Urothelium cell line (cell line): ENCODE measurements around the gene TTC12.
A peak's percentile ranks its signal among the peaks of the same experiment; 100 is the strongest.

Experiments used
- DNase-seq: peaks from one replicate; pipeline ENCODE4 v3.0.0; 2011; ENCODE audit warnings: low spot score, mixed read lengths
- FAIRE-seq: peaks from 2 replicates; lab custom pipeline; 2011; peaks lifted over from hg19 to GRCh38; lab: Jason Lieb, UNC

TTC12 gene, protein sequence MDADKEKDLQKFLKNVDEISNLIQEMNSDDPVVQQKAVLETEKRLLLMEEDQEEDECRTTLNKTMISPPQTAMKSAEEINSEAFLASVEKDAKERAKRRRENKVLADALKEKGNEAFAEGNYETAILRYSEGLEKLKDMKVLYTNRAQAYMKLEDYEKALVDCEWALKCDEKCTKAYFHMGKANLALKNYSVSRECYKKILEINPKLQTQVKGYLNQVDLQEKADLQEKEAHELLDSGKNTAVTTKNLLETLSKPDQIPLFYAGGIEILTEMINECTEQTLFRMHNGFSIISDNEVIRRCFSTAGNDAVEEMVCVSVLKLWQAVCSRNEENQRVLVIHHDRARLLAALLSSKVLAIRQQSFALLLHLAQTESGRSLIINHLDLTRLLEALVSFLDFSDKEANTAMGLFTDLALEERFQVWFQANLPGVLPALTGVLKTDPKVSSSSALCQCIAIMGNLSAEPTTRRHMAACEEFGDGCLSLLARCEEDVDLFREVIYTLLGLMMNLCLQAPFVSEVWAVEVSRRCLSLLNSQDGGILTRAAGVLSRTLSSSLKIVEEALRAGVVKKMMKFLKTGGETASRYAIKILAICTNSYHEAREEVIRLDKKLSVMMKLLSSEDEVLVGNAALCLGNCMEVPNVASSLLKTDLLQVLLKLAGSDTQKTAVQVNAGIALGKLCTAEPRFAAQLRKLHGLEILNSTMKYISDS

DNA sequence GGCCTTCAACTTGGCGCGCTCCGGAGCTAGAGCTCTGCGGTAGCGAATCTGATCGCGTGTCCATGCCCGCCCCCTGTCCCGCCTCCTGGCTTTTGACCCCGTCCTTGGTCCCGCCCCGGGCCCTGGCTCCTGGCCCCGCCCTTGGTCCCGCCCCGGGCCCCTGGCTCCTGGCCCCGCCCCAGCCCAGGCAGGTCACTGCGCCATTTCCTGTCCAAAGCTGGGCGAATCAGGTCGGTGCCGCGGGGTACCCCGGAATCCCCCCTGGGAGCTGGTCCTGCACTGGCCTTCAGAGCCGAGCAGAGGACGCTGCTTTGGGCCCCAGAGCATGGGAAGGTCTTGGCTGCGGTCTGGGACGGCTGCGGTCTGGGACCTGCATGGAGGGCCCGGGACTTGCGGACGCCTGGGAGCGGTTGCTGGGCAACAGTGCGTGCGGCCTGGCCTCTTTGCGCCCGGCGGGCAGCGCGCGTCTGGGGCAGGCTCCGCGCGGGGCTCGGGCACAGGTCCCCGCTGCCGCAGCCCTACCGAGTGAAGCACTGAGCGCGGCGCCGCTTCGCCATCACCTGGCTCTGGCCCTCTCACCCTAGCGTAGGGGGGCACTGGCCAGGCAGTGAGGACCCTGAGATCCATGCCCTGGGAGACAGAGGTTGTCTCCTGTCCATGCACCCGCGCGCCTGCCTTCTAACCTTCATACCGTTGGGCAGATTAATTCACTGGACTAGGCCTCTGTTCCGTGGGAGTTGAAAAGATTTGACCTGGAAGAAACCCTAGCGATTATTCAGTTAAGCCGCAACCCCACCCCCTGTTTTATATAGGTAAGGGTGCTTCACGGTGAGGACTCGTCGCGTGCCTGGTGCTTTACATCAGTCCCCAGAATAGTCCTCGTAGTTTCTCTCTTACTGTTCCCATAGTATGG lies at the start of gene TTC12:
TTC12 (plus strand) TSS at position 195 of the 913 bp plus-strand sequence. CDS start 1,675 bp downstream, outside the sequence.
- FAIRE-seq: peak; percentile 97
- peak; percentile 98 for DNase-seq

DNA sequence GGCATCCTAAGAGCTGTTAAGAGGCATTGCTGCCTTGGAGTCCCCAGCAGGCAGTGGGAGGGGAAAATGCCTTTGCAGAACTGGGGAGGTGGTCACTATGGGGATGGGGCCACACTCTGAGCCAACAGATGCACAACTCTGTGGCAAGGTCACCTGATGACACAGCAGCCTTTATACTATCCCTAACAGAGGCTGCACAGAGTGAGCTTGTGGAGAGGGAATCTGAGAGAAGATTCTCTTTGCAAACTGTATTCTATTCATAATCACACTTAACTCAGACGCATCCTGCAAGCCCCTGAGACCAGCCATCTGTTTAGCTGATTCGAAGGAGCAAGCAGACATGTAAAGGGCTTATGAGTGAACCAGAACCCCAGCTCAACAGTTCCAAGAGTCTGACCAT lies 49.0 kb upstream of the TTC12 start:
- DNase-seq (no peak), FAIRE-seq (no peak)

DNA sequence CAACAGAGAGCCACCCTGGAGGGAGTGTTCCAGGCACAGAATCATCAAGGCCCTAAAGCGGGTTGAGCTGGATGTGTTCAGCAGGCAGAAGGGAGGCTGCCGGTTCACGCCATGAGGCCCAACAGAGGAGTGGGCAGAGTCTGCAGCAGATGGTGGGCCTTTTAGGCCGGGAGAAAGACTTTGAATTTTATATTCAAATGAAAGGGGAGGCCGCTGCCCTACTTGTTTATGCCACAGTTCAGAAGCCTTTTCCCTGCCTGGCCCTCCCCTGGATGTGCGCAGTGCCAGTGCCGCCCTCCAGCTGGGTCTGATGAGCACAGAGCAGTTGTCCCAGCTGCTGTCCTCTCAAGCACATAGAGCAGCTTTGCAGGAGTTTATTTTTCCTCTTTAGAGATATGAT lies 46.9 kb upstream of the TTC12 start:
- FAIRE-seq (no peak), DNase-seq (no peak)

DNA sequence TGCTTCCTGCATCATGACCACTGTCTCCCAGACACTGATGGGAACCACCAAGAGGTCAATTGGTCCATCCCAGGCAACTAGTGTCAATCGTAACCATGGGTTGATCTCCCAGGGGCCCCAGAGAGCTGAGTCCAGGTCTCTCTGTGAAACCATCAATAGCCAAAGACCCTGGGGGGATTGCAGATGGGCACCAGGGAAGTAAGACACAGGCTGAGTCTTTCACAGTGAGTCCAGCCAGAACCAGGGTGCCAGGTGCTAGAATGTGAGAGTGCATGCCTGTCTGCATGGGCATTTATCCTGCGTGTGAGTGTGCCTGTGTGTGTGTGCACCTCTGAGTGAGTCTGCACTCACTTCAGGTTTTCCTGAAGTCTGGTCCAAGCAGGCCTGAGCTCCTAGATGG lies 45.3 kb upstream of the TTC12 start:
- DNase-seq: no peak
- peak; percentile 30 for FAIRE-seq

DNA sequence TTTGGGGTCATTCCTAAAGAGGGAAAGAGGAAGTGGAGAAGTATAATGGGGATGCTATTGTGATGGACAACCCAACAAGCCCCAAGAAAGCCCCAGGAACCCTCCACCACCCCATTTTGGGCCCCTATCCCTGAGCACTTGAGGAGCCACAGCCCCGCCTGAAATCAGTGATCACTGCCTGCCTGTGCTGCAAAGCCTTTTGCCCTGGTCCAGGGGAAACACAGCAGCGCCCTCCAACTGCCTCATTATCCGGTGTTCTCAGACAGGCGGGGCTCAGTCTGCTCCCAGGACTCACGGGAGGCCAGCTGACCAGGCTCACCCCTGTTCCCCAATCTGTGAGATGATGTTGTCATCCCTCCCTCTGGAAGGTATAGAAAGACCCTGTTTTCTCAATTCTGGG lies 44.7 kb upstream of the TTC12 start:
- DNase-seq (no peak), FAIRE-seq (no peak)

DNA sequence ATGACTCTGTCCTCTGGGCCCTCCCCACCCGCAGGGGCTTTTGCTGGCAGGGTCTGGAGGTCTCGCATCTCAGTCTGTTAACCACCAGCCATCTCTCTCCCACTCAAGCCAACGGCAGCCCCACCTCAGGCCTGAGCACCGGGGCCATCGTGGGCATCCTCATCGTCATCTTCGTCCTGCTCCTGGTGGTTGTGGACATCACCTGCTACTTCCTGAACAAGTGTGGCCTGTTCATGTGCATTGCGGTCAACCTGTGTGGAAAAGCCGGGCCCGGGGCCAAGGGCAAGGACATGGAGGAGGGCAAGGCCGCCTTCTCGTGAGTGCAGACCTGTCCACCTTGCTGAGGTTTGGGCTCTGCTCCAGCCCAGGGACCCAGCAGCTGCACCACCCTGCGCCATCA lies 44.3 kb upstream of the TTC12 start:
- no peak for DNase-seq
- FAIRE-seq: no peak

DNA sequence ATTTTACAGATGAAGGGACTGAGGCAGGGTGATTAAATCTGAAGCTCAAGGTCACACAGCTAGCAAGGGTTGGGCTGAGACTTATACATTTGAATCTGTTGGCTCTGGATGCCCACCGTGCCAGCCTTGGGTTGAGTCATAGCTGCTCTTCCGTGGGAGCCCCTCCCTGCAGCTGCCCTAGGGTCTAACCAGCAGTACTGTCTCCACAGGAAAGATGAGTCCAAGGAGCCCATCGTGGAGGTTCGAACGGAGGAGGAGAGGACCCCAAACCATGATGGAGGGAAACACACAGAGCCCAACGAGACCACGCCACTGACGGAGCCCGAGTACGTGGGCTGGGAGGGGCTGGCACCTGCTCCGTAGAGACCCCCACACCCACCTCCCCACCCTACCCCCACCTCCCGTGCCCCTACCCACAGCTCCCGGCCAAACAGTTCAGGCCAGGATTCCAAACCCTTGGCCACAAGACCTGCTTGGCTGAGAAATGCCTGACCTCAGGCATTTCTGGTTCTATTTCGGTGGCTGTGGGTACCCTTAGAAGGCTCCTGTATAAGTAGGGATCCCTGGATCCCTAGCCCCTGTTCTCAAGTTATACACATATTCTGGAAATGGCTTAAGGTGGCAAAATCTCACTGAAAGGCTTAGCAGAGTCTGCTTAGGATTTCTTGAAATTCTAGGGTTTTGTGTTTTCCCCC lies 42.7 kb upstream of the TTC12 start:
- DNase-seq: no peak
- no peak for FAIRE-seq

DNA sequence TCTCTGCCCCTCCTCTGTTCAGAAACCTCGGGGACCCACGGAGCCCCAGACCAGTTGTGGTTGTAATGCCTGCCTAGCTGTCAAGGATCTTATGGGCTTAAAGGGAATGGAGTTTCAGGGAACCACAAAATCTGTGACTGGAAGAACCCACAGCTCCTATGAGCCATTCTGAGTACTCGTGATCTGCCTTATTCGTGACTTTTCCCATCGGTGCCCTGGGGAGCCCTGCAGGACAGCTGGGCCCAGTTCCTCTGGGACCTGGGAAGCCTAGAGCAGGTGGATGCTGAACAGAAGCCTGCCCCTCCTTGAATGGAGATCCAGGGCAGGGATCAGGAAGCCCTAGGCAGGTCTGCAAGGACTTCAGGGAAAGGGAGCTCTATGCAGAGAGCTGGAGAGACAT lies 42.1 kb upstream of the TTC12 start:
- no peak for FAIRE-seq

DNA sequence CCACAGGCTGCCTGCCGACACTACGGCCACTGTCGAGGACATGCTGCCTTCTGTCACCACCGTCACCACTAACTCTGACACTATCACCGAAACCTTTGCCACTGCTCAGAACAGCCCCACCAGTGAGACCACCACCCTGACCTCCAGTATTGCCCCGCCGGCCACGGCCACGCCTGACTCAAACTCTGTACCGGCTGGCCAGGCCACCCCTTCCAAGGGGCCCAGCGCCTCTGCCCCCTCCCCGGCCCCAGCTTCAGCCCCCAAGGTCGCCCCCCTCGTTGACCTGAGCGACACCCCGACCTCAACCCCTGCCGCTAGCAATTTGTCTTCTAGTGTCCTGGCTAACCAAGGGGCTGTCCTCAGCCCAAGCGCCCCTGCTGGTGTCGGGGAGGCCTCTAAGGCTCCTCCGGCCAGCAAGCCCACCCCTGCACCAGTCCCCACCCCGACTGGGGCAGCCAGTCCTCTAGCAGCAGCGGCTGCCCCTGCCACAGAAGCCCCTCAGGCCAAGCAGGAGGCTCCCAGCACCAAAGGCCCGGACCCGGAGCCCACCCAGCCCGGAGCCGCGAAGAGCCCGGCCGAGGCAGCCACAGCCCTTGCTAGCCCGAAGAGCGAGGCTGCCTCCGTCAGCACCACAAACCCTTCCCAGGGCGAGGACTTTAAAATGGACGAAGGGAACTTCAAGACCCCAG lies 41.3 kb upstream of the TTC12 start:
- FAIRE-seq: no peak
- no peak for DNase-seq

More for the DNA sequence above, 42.1 kb upstream of the TTC12 start:
- DNase-seq: no peak

DNA sequence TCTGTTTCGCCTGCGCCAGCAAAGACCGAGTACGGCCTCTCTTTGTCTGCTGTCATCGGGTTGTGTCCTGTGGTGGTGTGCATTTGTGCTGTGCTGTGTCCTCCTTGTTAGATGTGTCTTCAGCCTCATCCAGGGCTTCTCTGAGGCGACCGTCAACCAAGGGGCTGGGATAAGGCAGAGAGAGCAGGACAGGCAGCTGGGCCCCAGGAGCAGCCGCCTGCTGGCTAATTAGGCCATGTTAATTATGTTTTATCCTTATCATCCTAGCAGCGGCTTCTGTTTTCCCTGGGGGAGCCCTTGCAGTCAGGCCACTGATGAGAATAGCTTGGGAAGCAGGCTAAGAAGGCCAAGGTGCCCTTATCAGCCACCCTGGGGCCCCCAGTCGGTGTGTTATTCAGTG lies 40.7 kb upstream of the TTC12 start:
- no peak for DNase-seq
- no peak for FAIRE-seq

DNA sequence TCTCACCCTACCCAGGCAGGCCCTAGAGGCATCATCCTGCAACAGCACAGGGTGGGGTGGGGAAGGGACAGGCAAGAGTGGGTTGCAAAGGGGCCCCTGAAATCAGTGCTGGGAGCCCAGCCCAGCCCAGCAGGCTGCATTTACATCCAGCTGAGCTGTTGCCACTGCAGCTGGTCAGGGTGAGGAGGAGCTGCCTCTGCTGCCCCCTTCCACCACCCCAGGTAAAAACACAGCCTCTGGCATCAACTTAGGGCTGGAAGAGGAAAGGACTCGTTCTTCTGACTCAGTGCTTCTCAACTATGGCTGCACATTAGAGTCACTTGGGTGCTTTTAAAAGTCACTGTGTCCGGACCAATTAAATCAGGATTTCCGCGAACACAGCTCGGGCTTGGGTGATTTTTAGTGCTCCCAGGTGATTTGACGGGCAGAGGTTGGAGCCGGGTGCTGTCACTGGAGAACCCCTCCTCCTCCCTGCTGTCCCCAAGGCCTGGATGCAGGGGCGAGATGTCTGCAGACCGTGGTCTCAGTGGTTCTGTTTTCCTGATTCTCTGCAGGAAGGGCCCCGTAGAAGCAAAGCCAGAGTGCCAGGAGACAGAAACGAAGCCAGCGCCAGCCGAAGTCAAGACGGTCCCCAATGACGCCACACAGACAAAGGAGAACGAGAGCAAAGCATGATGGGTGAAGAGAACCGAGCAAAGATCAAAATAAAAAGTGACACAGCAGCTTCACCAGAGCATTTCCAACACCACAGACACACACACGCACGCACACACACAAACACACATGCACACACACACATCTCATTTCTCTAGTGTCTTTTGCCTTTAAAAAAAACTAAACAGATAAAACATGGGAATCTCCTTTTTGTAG lies 39.4 kb upstream of the TTC12 start:
- DNase-seq (peak; percentile 32), FAIRE-seq (no peak)

DNA sequence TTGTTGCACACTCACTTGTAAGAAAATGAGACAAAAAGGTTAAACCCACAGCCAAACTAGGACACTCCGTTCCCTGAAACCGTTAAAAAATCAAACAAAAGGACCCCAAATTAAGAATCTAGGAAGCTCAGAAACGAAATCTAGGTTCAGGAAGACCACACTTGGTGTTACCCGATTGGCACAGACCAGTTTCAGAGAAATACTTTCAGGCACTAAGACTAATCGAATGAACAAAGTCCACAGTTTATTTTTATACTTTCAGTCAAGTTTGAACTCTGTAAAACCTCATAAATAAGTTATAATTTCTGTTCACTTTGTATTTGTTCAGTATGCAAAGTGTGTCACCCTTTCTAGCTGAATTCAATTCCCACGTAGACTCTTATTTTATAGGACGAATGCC lies 38.8 kb upstream of the TTC12 start:
- DNase-seq (no peak), FAIRE-seq (no peak)

DNA sequence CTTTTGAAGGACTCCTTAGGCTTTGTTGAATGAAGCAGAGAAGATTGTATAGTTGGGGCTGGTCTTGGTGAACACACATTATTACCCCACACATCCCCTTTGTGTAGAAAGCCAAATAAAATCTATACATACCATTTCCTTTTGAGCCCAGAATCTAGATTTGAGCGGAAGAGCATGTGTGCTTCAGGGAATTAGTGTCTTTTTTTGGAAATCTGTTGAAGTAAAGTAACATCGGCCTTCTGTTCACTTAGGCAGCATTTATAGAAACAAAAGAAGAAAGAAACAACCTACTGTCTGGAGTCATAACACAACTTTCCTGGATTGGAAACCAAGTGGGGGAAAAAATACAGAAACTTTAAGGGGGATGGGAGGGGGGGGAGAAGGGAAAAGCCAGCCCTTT lies 37.9 kb upstream of the TTC12 start:
- FAIRE-seq (no peak), DNase-seq (no peak)

DNA sequence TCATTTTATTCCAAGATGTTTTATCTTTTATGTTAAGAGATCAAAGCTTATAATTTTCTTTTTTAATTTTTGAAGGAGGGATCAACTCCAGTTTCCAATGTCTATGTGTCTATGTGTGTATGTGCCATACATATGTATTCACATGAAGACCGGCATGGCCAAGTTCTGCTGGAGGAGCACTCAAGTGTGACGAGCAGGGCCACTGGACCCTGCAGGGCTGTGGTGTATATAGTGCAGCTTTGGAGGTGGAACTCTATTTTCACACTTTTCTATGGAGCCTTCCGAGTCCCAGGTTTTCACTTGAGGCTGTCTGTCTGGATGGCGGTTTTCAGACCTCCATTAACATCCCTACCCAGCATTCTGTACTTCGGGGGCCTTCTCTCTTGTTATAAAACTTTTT lies 36.5 kb upstream of the TTC12 start:
- DNase-seq (no peak), FAIRE-seq (no peak)

DNA sequence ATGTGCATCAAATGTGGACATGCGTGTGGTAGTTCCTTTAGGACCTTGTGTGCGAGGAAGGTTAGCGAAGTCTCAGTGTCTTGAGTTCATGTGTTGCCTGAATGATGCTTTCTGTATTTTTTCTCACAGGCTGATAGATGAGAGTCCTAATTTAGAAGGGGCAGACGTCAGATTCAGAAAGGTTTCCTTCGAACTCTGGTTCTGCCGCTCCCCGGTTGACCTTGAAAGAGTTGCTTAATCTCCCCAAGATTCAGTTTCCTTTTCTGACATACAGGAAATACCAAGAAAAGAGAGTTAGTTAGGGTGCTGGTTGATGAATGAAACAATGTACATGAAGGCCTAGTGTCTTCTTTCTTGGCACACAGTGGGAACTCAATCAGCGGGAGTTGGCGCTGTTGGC lies 35.9 kb upstream of the TTC12 start:
- no peak for DNase-seq
- no peak for FAIRE-seq

DNA sequence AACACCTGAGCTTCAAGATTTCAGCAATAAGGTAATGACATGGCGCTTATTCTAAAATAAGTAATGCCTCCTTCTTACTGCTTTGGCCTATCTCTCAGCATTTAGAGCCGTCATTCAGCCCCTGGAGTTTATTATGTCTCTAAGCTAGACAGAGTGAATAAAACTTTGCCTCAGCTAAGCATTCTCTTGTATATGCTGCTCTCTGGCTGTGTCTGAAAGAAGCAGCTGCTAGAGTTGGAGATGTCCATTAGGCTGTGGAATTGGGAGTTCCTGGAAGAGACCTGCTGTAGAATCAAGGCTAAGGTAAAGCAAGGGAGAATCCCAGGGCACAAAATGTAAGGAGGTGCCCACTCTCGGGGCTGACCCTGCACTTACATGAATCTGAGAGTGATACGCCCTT lies 35.5 kb upstream of the TTC12 start:
- FAIRE-seq (no peak), DNase-seq (no peak)

DNA sequence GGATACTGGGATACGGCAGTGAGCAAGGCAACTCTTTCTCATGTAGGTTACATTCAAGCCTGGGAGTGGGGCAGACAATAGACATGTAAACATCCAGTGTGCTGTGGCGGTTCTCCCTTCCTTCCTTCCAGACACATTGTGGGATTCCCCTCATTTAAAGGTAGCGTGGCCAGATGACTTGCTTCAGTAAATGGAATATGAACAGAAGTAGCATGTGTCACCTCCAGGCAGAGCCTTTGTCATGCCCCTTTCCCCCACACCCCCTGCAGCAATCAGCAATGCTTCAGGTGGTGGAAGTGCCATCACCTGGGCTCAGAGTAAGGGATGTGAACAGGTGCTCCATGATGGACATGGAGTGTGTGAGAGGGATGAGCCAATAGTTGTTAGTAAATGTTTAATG lies 34.8 kb upstream of the TTC12 start:
- DNase-seq (no peak), FAIRE-seq (no peak)

DNA sequence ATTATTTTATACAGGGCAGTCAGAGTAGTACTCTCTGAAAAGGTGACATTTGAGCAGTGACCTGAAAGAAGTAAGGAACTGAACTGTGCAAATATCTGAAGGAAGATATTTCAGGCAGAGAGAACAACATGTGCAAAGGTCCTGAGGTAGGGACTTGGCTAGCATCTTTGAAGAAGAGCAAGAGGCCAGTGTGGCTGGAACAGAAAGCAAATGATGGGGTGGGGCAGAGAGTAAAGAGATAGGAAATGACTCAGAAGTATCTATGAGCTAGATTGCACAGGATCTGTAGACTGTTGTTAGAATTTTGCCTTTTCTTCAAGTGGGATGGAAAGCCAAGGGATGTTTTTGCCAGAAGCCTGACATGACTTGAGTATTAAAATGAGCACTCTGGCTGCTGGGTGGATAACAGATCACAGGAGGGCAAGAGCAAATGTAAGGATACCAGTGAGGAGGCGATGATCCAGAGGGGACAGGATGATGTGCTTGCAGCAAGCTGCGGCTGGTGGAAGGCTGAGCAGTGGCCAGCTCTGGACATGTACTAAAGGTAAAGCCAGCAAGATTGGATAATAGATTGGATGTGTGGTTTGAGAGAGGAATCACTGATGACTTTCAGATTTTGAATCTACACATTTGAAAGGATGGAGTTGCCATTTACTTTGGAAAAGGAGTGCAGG lies 33.2 kb upstream of the TTC12 start:
- DNase-seq (no peak), FAIRE-seq (no peak)
